Chondrocyte (in vitro differentiated cells): ENCODE measurements around the gene BAIAP2. TPM values are rescaled to one million over a fixed set of nuclear protein-coding genes. Genes with fewer than 3 reads are reported as not detected.

Experiments
- DNase-seq: peaks from one replicate; pipeline ENCODE4 v3.0.0; 2021; ENCODE audit warnings: mixed read lengths, low spot score
- H3K27ac Mint-ChIP-seq: one replicate; pipeline ENCODE4 v1.8.0; 2021; ENCODE audit warnings: mild to moderate bottlenecking, moderate library complexity, mixed read lengths; ENCODE audit not compliant: unreplicated experiment
- H3K27me3 Mint-ChIP-seq: 2 replicates; pipeline ENCODE4 v1.8.0; 2021; ENCODE audit warnings: low read depth, mixed read lengths
- H3K36me3 Mint-ChIP-seq: 2 replicates; pipeline ENCODE4 v1.8.0; 2021; ENCODE audit warnings: low read depth, mixed read lengths
- H3K4me1 Mint-ChIP-seq: 2 replicates; pipeline ENCODE4 v1.8.0; 2021; ENCODE audit warnings: low read depth, mild to moderate bottlenecking, mixed read lengths
- H3K4me3 Mint-ChIP-seq: one replicate; pipeline ENCODE4 v1.8.0; 2021; ENCODE audit warnings: mild to moderate bottlenecking, moderate library complexity, mixed read lengths; ENCODE audit not compliant: unreplicated experiment
- H3K9me3 Mint-ChIP-seq: 2 replicates; pipeline ENCODE4 v1.8.0; 2021; ENCODE audit warnings: low read depth, mixed read lengths
- CTCF ChIP-seq: fragments of 200-600 bp; sonication (generic); IDR thresholded peaks from 2 replicates; pipeline ENCODE4 v1.5.0; 2021; ENCODE audit warnings: antibody characterized with exemption, mild to moderate bottlenecking, moderate library complexity
- total RNA-seq: library from RNA; stranded (reverse); gene quantifications from 3 replicates; pipeline ENCODE4 v1.2.1, GENCODE V29; 2021

The BAIAP2 gene
- total RNA-seq, 1 donor from 2014 or later = 29.5 TPM

- Mint-ChIP-seq H3K4me1 (no peaks in the 10 kb centered on the region), H3K36me3 (no peaks in the 10 kb centered on the region), H3K27ac (no peak overlapping the region), H3K4me3 (no peak overlapping the region), H3K9me3 (no peaks in the 10 kb centered on the region), H3K27me3 (peaks cover 4% of the 10 kb centered on the region)
- no peak for DNase-seq
- TF ChIP-seq CTCF = no peak
Measured at GRCh38 chr17:81137248-81137647, 102.3 kb downstream of the BAIAP2 start.

GRCh38 chr17:81138083-81138482, 103.1 kb downstream of the BAIAP2 start:
- no peaks in the 10 kb centered on the region for H3K4me1 Mint-ChIP-seq
- H3K36me3 Mint-ChIP-seq = no peaks in the 10 kb centered on the region
- H3K4me3 Mint-ChIP-seq = no peak overlapping the region
- no peak for TF ChIP-seq CTCF
- H3K27me3 Mint-ChIP-seq = peaks cover 4% of the 10 kb centered on the region
- DNase-seq = no peak
- H3K27ac Mint-ChIP-seq = no peak overlapping the region
- no peaks in the 10 kb centered on the region for H3K9me3 Mint-ChIP-seq

- Mint-ChIP-seq H3K9me3 (no peaks in the 10 kb centered on the region), H3K4me3 (no peak overlapping the region), H3K27me3 (peaks cover 4% of the 10 kb centered on the region), H3K4me1 (no peaks in the 10 kb centered on the region), H3K27ac (no peak overlapping the region), H3K36me3 (no peaks in the 10 kb centered on the region)
- TF ChIP-seq CTCF = no peak
- DNase-seq = no peak
Measured at GRCh38 chr17:81138500-81138899, 103.5 kb downstream of the BAIAP2 start.

GRCh38 chr17:81139428-81139827, 104.5 kb downstream of the BAIAP2 start:
- Mint-ChIP-seq H3K9me3 (no peaks in the 10 kb centered on the region), H3K27me3 (peaks cover 4% of the 10 kb centered on the region), H3K36me3 (no peaks in the 10 kb centered on the region), H3K4me1 (no peaks in the 10 kb centered on the region), H3K4me3 (no peak overlapping the region), H3K27ac (no peak overlapping the region)
- DNase-seq = no peak
- no peak for TF ChIP-seq CTCF

GRCh38 chr17:81140018-81140417, 105.1 kb downstream of the BAIAP2 start:
- DNase-seq = no peak
- TF ChIP-seq CTCF = no peak
- H3K9me3 Mint-ChIP-seq = no peaks in the 10 kb centered on the region
- no peaks in the 10 kb centered on the region for H3K4me1 Mint-ChIP-seq
- H3K4me3 Mint-ChIP-seq = no peak overlapping the region
- H3K27ac Mint-ChIP-seq = no peak overlapping the region
- no peaks in the 10 kb centered on the region for H3K36me3 Mint-ChIP-seq
- H3K27me3 Mint-ChIP-seq = peaks cover 4% of the 10 kb centered on the region
